Memory B cell (primary cell): ENCODE data around the gene CRYL1.

ENCODE experiments used
- ATAC-seq: fragments of 150-1000 bp; cut with Tn5 transposase; 2 replicates; pipeline ENCODE4 v1.10.0; 2021; ENCODE audit warnings: low read depth, mild to moderate bottlenecking, moderate library complexity
- DNase-seq, 2 donors: peaks; one replicate each; pipeline ENCODE4 v3.0.0; 2022; ENCODE audit warnings: low spot score in 2 of 2
- H3K27ac Mint-ChIP-seq: one replicate; pipeline ENCODE4 v1.8.0; 2022; ENCODE audit warnings: mild to moderate bottlenecking, moderate library complexity, mixed read lengths
- H3K27me3 Mint-ChIP-seq: one replicate; pipeline ENCODE4 v1.8.0; 2022; ENCODE audit warnings: mixed read lengths
- H3K36me3 Mint-ChIP-seq: one replicate; pipeline ENCODE4 v1.8.0; 2022; ENCODE audit warnings: mild to moderate bottlenecking, mixed read lengths
- H3K4me1 Mint-ChIP-seq: one replicate; pipeline ENCODE4 v1.8.0; 2022; ENCODE audit warnings: mixed read lengths
- H3K4me3 Mint-ChIP-seq: one replicate; pipeline ENCODE4 v1.8.0; 2022; ENCODE audit warnings: mild to moderate bottlenecking, moderate library complexity, mixed read lengths
- H3K9me3 Mint-ChIP-seq: one replicate; pipeline ENCODE4 v1.8.0; 2022; ENCODE audit warnings: mixed read lengths

CRYL1 gene

GRCh38 chr13:20407759-20408158 lies 117.9 kb downstream of the CRYL1 start:
- ATAC-seq (no peak), DNase-seq (no peak)
- H3K4me1 Mint-ChIP-seq: peaks cover 7% of the 10 kb centered on the region
- no peaks in the 10 kb centered on the region for H3K9me3 Mint-ChIP-seq
- no peak overlapping the region for H3K4me3 Mint-ChIP-seq
- peaks cover 19% of the 10 kb centered on the region for H3K36me3 Mint-ChIP-seq
- H3K27ac Mint-ChIP-seq: no peak overlapping the region
- H3K27me3 Mint-ChIP-seq: no peaks in the 10 kb centered on the region

DNA sequence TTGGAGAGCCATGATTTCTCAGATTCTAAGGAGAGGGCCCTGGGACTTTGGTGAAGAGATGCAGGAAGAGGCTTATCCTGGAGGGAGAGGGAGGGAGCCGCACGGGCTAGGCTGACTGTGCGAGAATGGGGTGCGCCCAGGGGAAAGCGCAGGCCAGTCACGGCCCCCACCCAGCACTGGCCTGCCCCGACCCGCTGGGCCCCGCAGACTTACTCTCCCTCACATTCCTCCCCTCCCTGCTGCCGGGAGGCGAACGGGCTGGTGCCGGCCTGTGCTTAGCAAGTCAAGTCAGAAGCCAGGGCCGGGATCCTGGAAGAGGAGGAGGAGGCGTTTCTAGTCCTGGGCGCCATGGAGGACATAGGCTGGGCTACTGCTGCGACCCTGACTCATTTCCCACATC lies 120.0 kb downstream of the CRYL1 start:
- Mint-ChIP-seq H3K4me1 (no peaks in the 10 kb centered on the region), H3K27me3 (no peaks in the 10 kb centered on the region), H3K4me3 (no peak overlapping the region), H3K9me3 (no peaks in the 10 kb centered on the region), H3K36me3 (peaks cover 18% of the 10 kb centered on the region), H3K27ac (no peak overlapping the region)
- no peak for DNase-seq
- ATAC-seq: no peak

- H3K4me3 Mint-ChIP-seq: no peak overlapping the region
- DNase-seq (no peak), ATAC-seq (no peak)
- H3K9me3 Mint-ChIP-seq: no peaks in the 10 kb centered on the region
- H3K4me1 Mint-ChIP-seq: no peaks in the 10 kb centered on the region
- no peaks in the 10 kb centered on the region for H3K27me3 Mint-ChIP-seq
- H3K27ac Mint-ChIP-seq: no peak overlapping the region
- peaks cover 18% of the 10 kb centered on the region for H3K36me3 Mint-ChIP-seq
These were observed 121.0 kb downstream of the CRYL1 start for GRCh38 chr13:20404488-20405222.

DNA sequence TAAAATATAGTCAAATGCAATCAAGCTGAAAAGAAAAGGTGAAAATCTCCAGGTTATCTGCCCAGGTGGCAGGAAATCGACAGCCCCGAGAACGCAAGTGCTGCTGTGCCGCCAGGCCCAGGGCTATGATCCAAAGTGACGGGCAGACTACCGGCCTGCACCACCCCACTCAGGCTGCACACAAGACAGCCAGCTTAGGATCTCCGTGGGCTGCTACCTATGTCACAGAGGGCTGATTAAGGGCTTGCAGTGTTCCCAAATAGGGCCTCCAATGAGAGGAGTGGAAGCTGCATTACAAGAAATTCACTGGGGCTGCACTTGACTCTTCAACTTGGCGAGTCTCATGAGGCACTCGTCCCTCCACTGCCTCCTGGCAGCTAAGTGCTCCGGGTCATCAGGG lies 121.8 kb downstream of the CRYL1 start:
- no peak overlapping the region for H3K27ac Mint-ChIP-seq
- DNase-seq (no peak), ATAC-seq (no peak)
- no peak overlapping the region for H3K4me3 Mint-ChIP-seq
- H3K4me1 Mint-ChIP-seq: no peaks in the 10 kb centered on the region
- H3K9me3 Mint-ChIP-seq: no peaks in the 10 kb centered on the region
- peaks cover 18% of the 10 kb centered on the region for H3K36me3 Mint-ChIP-seq
- no peaks in the 10 kb centered on the region for H3K27me3 Mint-ChIP-seq

DNA sequence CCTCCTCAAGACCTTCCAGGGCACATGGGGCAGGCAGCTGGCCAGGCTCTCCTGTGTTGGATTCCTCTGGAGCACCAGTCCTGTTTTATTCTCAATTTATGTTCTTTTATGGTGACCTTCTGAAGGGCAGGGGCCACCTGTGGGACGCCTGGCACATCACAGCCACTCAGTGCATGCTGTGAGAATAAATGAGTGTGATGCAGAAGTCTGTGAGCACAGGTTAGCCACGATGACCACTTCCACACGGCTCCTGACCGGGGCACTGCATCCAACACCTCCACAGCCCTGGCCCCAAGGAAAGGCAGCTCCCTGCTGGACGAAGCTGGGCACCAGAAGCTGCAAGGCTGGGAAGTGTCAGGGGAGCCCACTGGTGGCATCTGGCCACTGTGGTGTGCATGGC lies 122.8 kb downstream of the CRYL1 start:
- H3K27ac Mint-ChIP-seq: no peak overlapping the region
- peaks cover 18% of the 10 kb centered on the region for H3K36me3 Mint-ChIP-seq
- ATAC-seq (no peak), DNase-seq (no peak)
- no peaks in the 10 kb centered on the region for H3K4me1 Mint-ChIP-seq
- no peaks in the 10 kb centered on the region for H3K9me3 Mint-ChIP-seq
- no peaks in the 10 kb centered on the region for H3K27me3 Mint-ChIP-seq
- no peak overlapping the region for H3K4me3 Mint-ChIP-seq

DNA sequence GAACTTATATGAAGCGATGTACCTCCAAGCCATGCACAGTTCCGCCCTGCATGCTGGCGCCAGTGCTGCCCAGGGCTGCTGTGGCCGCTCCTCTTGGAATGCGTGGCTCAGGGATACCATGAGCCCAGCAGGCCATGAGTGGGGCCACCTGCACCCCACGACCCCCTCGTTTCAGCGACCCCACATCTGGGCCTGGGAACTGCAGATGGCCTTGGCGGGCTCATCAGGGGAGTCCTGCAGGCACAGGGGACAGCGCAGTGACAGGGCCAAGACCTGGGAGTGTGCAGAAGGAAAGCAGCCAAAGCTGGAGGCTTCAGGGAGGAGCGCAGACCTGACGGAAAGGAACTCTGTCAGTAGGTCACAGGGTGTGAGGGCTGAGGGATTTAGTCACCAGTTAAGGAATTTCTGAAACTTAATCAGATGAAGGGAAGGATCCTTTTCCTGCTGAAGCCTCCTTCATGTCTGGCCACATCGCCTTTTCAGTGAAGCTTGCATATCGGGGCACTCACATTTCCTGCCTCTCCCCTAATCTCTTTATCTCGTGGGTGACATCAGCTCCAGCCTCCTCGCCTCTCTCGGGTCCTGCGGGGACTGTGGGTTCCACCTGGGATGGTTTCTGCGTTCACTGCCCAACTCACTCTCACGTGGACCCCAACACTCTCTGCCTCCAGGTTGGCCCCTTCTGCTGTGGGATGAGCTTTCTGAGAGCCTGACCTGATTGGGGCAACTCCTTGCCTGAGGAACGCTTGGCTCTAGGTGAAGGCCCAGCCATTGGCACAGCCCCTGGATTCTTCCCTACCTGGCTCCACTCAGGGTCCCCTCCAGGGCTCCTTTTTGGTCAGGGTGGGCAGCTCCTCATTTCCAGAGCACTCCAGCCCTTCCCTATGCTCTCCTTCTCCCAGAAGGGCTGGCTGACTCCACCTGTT lies 123.5 kb downstream of the CRYL1 start:
- H3K9me3 Mint-ChIP-seq: no peaks in the 10 kb centered on the region
- H3K27ac Mint-ChIP-seq: no peak overlapping the region
- H3K4me1 Mint-ChIP-seq: no peaks in the 10 kb centered on the region
- no peaks in the 10 kb centered on the region for H3K27me3 Mint-ChIP-seq
- DNase-seq: no peak
- H3K36me3 Mint-ChIP-seq: peaks cover 12% of the 10 kb centered on the region
- no peak overlapping the region for H3K4me3 Mint-ChIP-seq
- ATAC-seq: no peak

DNA sequence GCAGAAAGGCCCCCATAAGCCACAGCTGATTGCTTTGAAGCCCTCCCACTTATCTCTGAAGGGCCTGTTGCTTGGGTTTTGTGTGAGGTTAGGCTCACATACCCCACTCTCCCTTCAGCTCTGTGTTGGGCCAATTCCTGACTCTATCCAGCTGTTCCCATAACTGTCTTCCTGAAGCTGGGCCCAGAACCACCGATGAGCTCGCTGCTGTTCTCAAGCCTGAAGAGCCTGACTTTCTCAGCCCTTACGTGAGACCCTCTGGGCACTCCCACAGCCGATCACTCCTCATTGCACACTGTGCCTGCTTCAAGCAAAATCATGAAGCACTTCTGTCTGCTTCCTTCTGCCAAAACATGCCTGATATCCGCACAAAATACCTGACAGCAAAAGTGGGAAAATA lies 124.1 kb downstream of the CRYL1 start:
- ATAC-seq (no peak), DNase-seq (no peak)
- Mint-ChIP-seq H3K9me3 (peaks cover 4% of the 10 kb centered on the region), H3K36me3 (peaks cover 15% of the 10 kb centered on the region), H3K27ac (no peak overlapping the region), H3K27me3 (peaks cover 4% of the 10 kb centered on the region), H3K4me3 (no peak overlapping the region), H3K4me1 (no peaks in the 10 kb centered on the region)

DNA sequence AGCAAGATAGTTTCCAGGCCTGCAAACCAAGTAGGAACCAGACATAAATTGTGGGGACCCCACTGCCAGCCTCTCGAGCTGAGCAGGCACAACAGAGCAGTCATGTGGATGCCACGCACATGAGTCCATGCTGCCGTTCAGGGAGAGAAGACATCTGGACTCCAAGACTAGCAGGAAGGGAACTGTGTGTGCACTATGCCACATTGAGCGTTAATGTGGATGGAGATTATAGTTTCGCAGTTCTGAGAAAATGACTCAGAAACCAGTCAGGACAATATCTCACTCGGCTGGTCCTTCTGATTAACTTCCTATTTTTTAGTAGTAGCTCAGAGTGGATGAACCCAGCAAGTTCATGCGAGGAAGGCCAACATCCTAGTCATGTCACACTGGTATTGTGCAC lies 124.9 kb downstream of the CRYL1 start:
- Mint-ChIP-seq H3K27me3 (peaks cover 4% of the 10 kb centered on the region), H3K4me1 (no peaks in the 10 kb centered on the region), H3K4me3 (no peak overlapping the region), H3K36me3 (peaks cover 12% of the 10 kb centered on the region), H3K9me3 (peaks cover 4% of the 10 kb centered on the region), H3K27ac (no peak overlapping the region)
- ATAC-seq (no peak), DNase-seq (no peak)

DNA sequence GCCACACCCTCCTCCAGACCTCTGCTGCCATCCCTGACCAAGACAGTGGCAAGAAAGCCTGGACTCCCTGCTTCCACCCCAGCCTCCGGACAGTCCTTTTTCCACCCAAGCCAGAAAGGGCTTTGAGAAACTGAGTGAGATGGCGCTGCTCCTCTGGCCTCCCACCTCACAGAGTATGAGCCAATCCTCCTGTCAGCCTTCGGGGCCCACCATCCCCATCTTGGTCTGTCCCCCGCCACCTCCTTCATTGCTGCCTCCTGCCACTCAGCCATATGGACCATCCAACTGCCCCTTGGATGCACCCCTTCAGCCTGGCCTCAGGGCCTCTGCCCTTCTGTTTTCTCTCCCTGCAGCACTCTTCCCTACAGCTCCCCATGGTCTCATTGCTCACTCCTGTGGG lies 125.7 kb downstream of the CRYL1 start:
- Mint-ChIP-seq H3K36me3 (peaks cover 9% of the 10 kb centered on the region), H3K27ac (no peak overlapping the region), H3K27me3 (peaks cover 4% of the 10 kb centered on the region), H3K4me3 (no peak overlapping the region), H3K9me3 (peaks cover 4% of the 10 kb centered on the region), H3K4me1 (no peaks in the 10 kb centered on the region)
- no peak for DNase-seq
- no peak for ATAC-seq

- H3K4me1 Mint-ChIP-seq: no peaks in the 10 kb centered on the region
- ATAC-seq: no peak
- peaks cover 9% of the 10 kb centered on the region for H3K36me3 Mint-ChIP-seq
- peaks cover 4% of the 10 kb centered on the region for H3K27me3 Mint-ChIP-seq
- DNase-seq: no peak
- peaks cover 4% of the 10 kb centered on the region for H3K9me3 Mint-ChIP-seq
- H3K27ac Mint-ChIP-seq: no peak overlapping the region
- no peak overlapping the region for H3K4me3 Mint-ChIP-seq
These were observed 126.1 kb downstream of the CRYL1 start for GRCh38 chr13:20399515-20399914.

- H3K27me3 Mint-ChIP-seq: peaks cover 4% of the 10 kb centered on the region
- peaks cover 7% of the 10 kb centered on the region for H3K36me3 Mint-ChIP-seq
- ATAC-seq (no peak), DNase-seq (no peak)
- peaks cover 4% of the 10 kb centered on the region for H3K9me3 Mint-ChIP-seq
- H3K4me1 Mint-ChIP-seq: no peaks in the 10 kb centered on the region
- H3K4me3 Mint-ChIP-seq: no peak overlapping the region
- H3K27ac Mint-ChIP-seq: no peak overlapping the region
These were observed 127.2 kb downstream of the CRYL1 start for GRCh38 chr13:20398459-20398858.

- DNase-seq: no peak
- Mint-ChIP-seq H3K27me3 (peaks cover 4% of the 10 kb centered on the region), H3K9me3 (peaks cover 4% of the 10 kb centered on the region), H3K27ac (no peak overlapping the region), H3K4me3 (no peak overlapping the region), H3K36me3 (peaks cover 7% of the 10 kb centered on the region), H3K4me1 (no peaks in the 10 kb centered on the region)
- ATAC-seq: no peak
These were observed 127.8 kb downstream of the CRYL1 start for GRCh38 chr13:20397896-20398295.

DNA sequence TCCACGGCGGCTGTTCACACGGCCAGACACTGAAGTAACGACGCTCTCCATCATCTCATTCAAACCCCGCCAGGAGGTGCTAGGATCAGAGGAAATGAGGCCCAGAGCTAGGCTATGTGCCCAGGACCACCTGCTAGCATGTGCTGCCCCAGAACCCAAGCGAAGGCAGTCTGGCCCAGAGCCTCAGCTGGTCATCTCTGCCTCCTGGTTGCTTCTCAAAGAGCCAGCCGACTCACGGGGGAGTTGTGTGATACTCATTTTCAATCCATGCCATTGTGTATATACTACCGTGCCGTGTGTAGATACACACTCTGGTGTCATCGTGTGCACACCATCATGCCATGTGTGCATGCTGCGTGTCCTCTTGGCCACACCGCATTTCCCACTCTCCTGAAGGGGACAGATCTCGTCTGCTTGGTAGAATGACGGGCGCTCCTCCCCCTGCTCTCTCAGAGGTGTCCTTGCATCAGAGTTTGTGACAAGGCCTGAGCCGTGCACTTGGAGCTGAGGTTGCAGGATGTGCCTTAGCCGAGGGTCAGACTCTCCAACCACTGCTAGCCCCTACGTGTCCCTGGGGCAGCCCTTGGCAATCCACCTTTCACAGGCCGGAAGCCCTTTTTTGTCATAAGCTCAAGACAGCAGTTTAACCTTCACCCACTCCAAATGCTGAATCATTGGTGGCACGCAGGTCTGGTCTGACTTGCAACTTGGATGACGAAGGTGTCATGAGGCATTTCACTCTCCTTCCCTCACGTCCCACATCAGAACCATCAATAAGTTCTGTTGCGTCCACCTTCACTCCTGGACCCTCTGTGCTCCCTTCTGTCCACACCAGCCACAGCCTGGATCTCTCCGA lies 130.4 kb downstream of the CRYL1 start:
- Mint-ChIP-seq H3K9me3 (peaks cover 4% of the 10 kb centered on the region), H3K36me3 (peaks cover 6% of the 10 kb centered on the region), H3K4me3 (no peak overlapping the region), H3K27ac (no peak overlapping the region), H3K4me1 (no peaks in the 10 kb centered on the region), H3K27me3 (peaks cover 4% of the 10 kb centered on the region)
- no peak for ATAC-seq
- no peak for DNase-seq

DNA sequence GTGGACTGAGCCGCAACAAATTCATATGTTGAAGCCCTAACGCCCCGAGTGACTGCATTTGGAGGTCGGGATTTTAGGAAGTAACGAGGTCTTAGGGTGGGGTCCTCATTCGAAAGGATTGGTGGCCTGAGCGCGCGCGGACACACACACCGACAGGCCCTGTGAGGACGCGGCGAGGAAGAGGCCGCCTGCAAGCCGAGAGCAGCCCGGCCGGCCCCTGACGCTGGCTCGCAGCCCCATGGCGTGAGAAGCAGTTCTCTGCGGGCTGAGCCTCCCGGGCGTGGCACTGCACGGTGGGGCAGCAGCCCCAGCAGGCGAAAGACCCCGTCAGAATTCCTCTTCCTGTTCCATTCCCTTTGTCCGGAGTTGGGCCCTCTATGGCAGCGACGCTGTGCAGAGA lies 131.2 kb downstream of the CRYL1 start:
- H3K27me3 Mint-ChIP-seq: peaks cover 4% of the 10 kb centered on the region
- H3K4me3 Mint-ChIP-seq: no peak overlapping the region
- no peak for ATAC-seq
- DNase-seq: no peak
- no peaks in the 10 kb centered on the region for H3K4me1 Mint-ChIP-seq
- H3K9me3 Mint-ChIP-seq: peaks cover 4% of the 10 kb centered on the region
- no peak overlapping the region for H3K27ac Mint-ChIP-seq
- H3K36me3 Mint-ChIP-seq: peaks cover 6% of the 10 kb centered on the region
